Colonic mucosa (tissue), 4 donors: Measurements from ENCODE around the gene ADSL. TPM values are rescaled to one million over a fixed set of nuclear protein-coding genes. Genes with fewer than 3 reads are reported as not detected.

Experiments
- DNase-seq: peaks from one replicate; pipeline ENCODE4 v3.0.0-alpha.2; 2020
- H3K27ac ChIP-seq: fragments of 200-600 bp; one replicate; pipeline ENCODE4 v1.8.0; 2021
- H3K27me3 ChIP-seq: fragments of 200-600 bp; one replicate; pipeline ENCODE4 v1.8.0; 2021
- H3K36me3 ChIP-seq: fragments of 200-600 bp; one replicate; pipeline ENCODE4 v1.8.0; 2021
- H3K4me1 ChIP-seq: fragments of 200-600 bp; one replicate; pipeline ENCODE4 v1.8.0; 2021; ENCODE audit warnings: mild to moderate bottlenecking
- H3K4me3 ChIP-seq: fragments of 200-600 bp; one replicate; pipeline ENCODE4 v1.8.0; 2021
- H3K9ac ChIP-seq, 2 donors: one replicate each; pipeline ENCODE4 v1.7.0; 2013; ENCODE audit warnings: control low read depth in 2 of 2, low read depth in 2 of 2, low read length in 2 of 2
- H3K9me3 ChIP-seq: fragments of 200-600 bp; one replicate; pipeline ENCODE4 v1.8.0; 2021
- CTCF ChIP-seq: fragments of 200-600 bp; IDR thresholded peaks from one replicate; pipeline ENCODE4 v1.8.0; 2022; ENCODE audit warnings: antibody characterized with exemption, mild to moderate bottlenecking
- intact Hi-C: fragments of 100-400 bp; cut with DNase I; formaldehyde crosslinking; loops from one replicate; pipeline ENCODE4 v1.14.1; 2022
- total RNA-seq, 2 donors: library from RNA; stranded (reverse); fragmentation: NEBNext Ultra II Directional in 1 of 2; extraction: Animal tissue kit (Norgen Biotek cat#: 25700) in 1 of 2; gene quantifications; one replicate each; pipeline ENCODE4 v1.2.1, GENCODE V29; 2021
- donor health status: healthy.
- donor health status: DM: no; HTN: no; CAD: no.
- donor health status: DM: no; HTN: no; CAD: no.

ADSL gene
- total RNA-seq, 2 donors from 2014 or later = 26.4 to 47.0 TPM

GRCh38 chr22:40417881-40418280, 71.6 kb downstream of the ADSL start:
- TF ChIP-seq CTCF = no peak
- no peak overlapping the region for H3K4me3 ChIP-seq
- intact Hi-C loops = no loop called here
- peaks cover 10% of the 10 kb centered on the region for H3K36me3 ChIP-seq
- H3K4me1 ChIP-seq = no peaks in the 10 kb centered on the region
- no peak overlapping the region for H3K9ac ChIP-seq
- H3K9me3 ChIP-seq = no peaks in the 10 kb centered on the region
- no peak for DNase-seq
- H3K27ac ChIP-seq = no peak overlapping the region
- H3K27me3 ChIP-seq = no peaks in the 10 kb centered on the region

GRCh38 chr22:40418366-40419201, 72.3 kb downstream of the ADSL start:
- intact Hi-C loops = no loop called here
- no peaks in the 10 kb centered on the region for H3K27me3 ChIP-seq
- H3K36me3 ChIP-seq = peaks cover 10% of the 10 kb centered on the region
- no peak for TF ChIP-seq CTCF
- no peak overlapping the region for H3K27ac ChIP-seq
- no peaks in the 10 kb centered on the region for H3K4me1 ChIP-seq
- H3K9ac ChIP-seq = no peak overlapping the region
- no peak overlapping the region for H3K4me3 ChIP-seq
- H3K9me3 ChIP-seq = no peaks in the 10 kb centered on the region
- DNase-seq = no peak

- no peak for TF ChIP-seq CTCF
- DNase-seq = no peak
- no peak overlapping the region for H3K9ac ChIP-seq
- no peak overlapping the region for H3K4me3 ChIP-seq
- no peaks in the 10 kb centered on the region for H3K27me3 ChIP-seq
- no peaks in the 10 kb centered on the region for H3K9me3 ChIP-seq
- no peaks in the 10 kb centered on the region for H3K4me1 ChIP-seq
- intact Hi-C loops = no loop called here
- H3K27ac ChIP-seq = no peak overlapping the region
- peaks cover 10% of the 10 kb centered on the region for H3K36me3 ChIP-seq
Observed at GRCh38 chr22:40419718-40420117, 73.4 kb downstream of the ADSL start.

- DNase-seq = no peak
- Histone ChIP-seq H3K4me3 (no peak overlapping the region), H3K27ac (no peak overlapping the region), H3K9ac (no peak overlapping the region), H3K9me3 (no peaks in the 10 kb centered on the region), H3K27me3 (no peaks in the 10 kb centered on the region), H3K4me1 (no peaks in the 10 kb centered on the region), H3K36me3 (peaks cover 10% of the 10 kb centered on the region)
- TF ChIP-seq CTCF = no peak
- intact Hi-C loops = no loop called here
Observed at GRCh38 chr22:40420341-40421081, 74.2 kb downstream of the ADSL start.

GRCh38 chr22:40421082-40421350, 74.7 kb downstream of the ADSL start:
- no peak for TF ChIP-seq CTCF
- Histone ChIP-seq H3K9ac (no peak overlapping the region), H3K27me3 (no peaks in the 10 kb centered on the region), H3K4me1 (no peaks in the 10 kb centered on the region), H3K4me3 (no peak overlapping the region), H3K9me3 (no peaks in the 10 kb centered on the region), H3K27ac (no peak overlapping the region), H3K36me3 (peaks cover 10% of the 10 kb centered on the region)
- intact Hi-C loops = no loop called here
- DNase-seq = no peak
